Neural cell (in vitro differentiated cells): Measurements from ENCODE around the gene CPA5. TPM values are rescaled to one million over a fixed set of nuclear protein-coding genes. Genes with fewer than 3 reads are reported as not detected.

Experiments used
- H2AFZ ChIP-seq: fragments of 200-600, 300-800 bp; sonication (generic), shearing (Covaris generic); 2 replicates; pipeline ENCODE4 v1.6.0; 2014; ENCODE audit warnings: low read depth, mild to moderate bottlenecking, antibody characterized with exemption, low read length, moderate library complexity
- H3F3A ChIP-seq: fragments of 200-600 bp; shearing (Covaris generic); 2 replicates; pipeline ENCODE4 v1.6.1; 2016; ENCODE audit warnings: mild to moderate bottlenecking, moderate library complexity, mixed read lengths, antibody characterized with exemption, low read length; ENCODE audit not compliant: insufficient read depth, poor library complexity, severe bottlenecking
- H3K27ac ChIP-seq: fragments of 200-600, 300-800 bp; sonication (generic), shearing (Covaris generic); 2 replicates; pipeline ENCODE4 v1.5.1; 2014; ENCODE audit warnings: mild to moderate bottlenecking, low read length, moderate library complexity
- H3K27me3 ChIP-seq: fragments of 300-800, 200-600 bp; sonication (generic), shearing (Covaris generic); 2 replicates; pipeline ENCODE4 v1.6.0; 2014; ENCODE audit warnings: mild to moderate bottlenecking, low read depth, low read length, moderate library complexity; ENCODE audit not compliant: insufficient read depth
- H3K36me3 ChIP-seq: fragments of 300-800, 200-600 bp; sonication (generic), shearing (Covaris generic); 2 replicates; pipeline ENCODE4 v1.5.1; 2014; ENCODE audit warnings: mild to moderate bottlenecking, antibody characterized with exemption, low read length, moderate library complexity; ENCODE audit not compliant: insufficient read depth
- H3K4me2 ChIP-seq: fragments of 300-800, 200-600 bp; sonication (generic), shearing (Covaris generic); 2 replicates; pipeline ENCODE4 v1.6.0; 2014; ENCODE audit warnings: mild to moderate bottlenecking, low read length
- H3K4me3 ChIP-seq: fragments of 300-800, 200-600 bp; sonication (generic), shearing (Covaris generic); 2 replicates; pipeline ENCODE4 v1.5.1; 2014; ENCODE audit warnings: mild to moderate bottlenecking, low read length, moderate library complexity
- H3K79me2 ChIP-seq: fragments of 200-600 bp; shearing (Covaris generic); replicated peaks from 2 replicates; pipeline ENCODE4 v1.6.0; 2014; ENCODE audit warnings: mild to moderate bottlenecking, low read length, moderate library complexity; ENCODE audit not compliant: insufficient read depth
- H3K9ac ChIP-seq: fragments of 300-800, 200-600 bp; sonication (generic), shearing (Covaris generic); 2 replicates; pipeline ENCODE4 v1.6.1; 2016; ENCODE audit warnings: mild to moderate bottlenecking, low read length, mixed read lengths
- H3K9me2 ChIP-seq: fragments of 200-600 bp; shearing (Covaris generic); 2 replicates; pipeline ENCODE4 v1.6.1; 2016; ENCODE audit warnings: mild to moderate bottlenecking, low read length, mixed read lengths; ENCODE audit not compliant: insufficient read depth
- H3K9me3 ChIP-seq: fragments of 200-600, 300-800 bp; sonication (generic), shearing (Covaris generic); 2 replicates; pipeline ENCODE4 v1.6.1; 2016; ENCODE audit warnings: mild to moderate bottlenecking, mixed run types, low read length, moderate library complexity, mixed read lengths
- H4K20me1 ChIP-seq: fragments of 200-600 bp; shearing (Covaris generic); 2 replicates; pipeline ENCODE4 v1.6.1; 2016; ENCODE audit warnings: mild to moderate bottlenecking, mixed run types; ENCODE audit not compliant: insufficient read depth
- CTCF ChIP-seq: fragments of 450-650 bp; IDR thresholded peaks from 2 replicates; pipeline ENCODE4 v1.5.1; 2014; ENCODE audit warnings: antibody characterized with exemption, mild to moderate bottlenecking, moderate library complexity; ENCODE audit not compliant: poor library complexity, severe bottlenecking
- EP300 ChIP-seq: fragments of 450-650 bp; conservative IDR thresholded peaks from 2 replicates; pipeline ENCODE4 v1.6.1; 2014; ENCODE audit warnings: antibody characterized with exemption, mild to moderate bottlenecking, moderate library complexity; ENCODE audit not compliant: poor library complexity, severe bottlenecking
- EZH2 ChIP-seq: fragments of 200-600, 300-800 bp; shearing (Covaris generic), sonication (generic); IDR thresholded peaks from 2 replicates; pipeline ENCODE4 v1.6.1; 2014; ENCODE audit warnings: antibody characterized with exemption, low read length, borderline replicate concordance, mild to moderate bottlenecking; ENCODE audit not compliant: insufficient read depth, poor library complexity, severe bottlenecking
- MXI1 ChIP-seq: fragments of 450-650 bp; conservative IDR thresholded peaks from 2 replicates; pipeline ENCODE4 v1.6.1; 2014; ENCODE audit warnings: antibody characterized with exemption, mild to moderate bottlenecking; ENCODE audit not compliant: poor library complexity, severe bottlenecking
- POLR2AphosphoS5 ChIP-seq: IDR thresholded peaks from 2 replicates; pipeline ENCODE4 v1.6.1; 2012
- RAD21 ChIP-seq: fragments of 450-650 bp; conservative IDR thresholded peaks from 2 replicates; pipeline ENCODE4 v1.6.1; 2014; ENCODE audit warnings: antibody characterized with exemption, mild to moderate bottlenecking, moderate library complexity
- REST ChIP-seq: IDR thresholded peaks from 2 replicates; pipeline ENCODE4 v1.6.1; 2012; ENCODE audit warnings: borderline replicate concordance
- SMC3 ChIP-seq: fragments of 450-650 bp; conservative IDR thresholded peaks from 2 replicates; pipeline ENCODE4 v1.6.1; 2014; ENCODE audit warnings: antibody characterized with exemption, mild to moderate bottlenecking, moderate library complexity; ENCODE audit not compliant: poor library complexity
- TAF1 ChIP-seq: IDR thresholded peaks from 2 replicates; pipeline ENCODE4 v1.6.1; 2012; ENCODE audit warnings: low read depth
- polyA plus RNA-seq: library from polyadenylated mRNA; depleted of rRNA; stranded (reverse); fragments of >200 nt; gene quantifications from 2 replicates; pipeline ENCODE4 v1.2.3, GENCODE V29; 2014

Gene CPA5
- polyA plus RNA-seq, 1 donor from 2014 or later: not detected

- H3K9me3 ChIP-seq: no peaks in the 10 kb centered on the region
- H3K36me3 ChIP-seq: peaks cover 20% of the 10 kb centered on the region
- no peak overlapping the region for H3K9ac ChIP-seq
- H3K27ac ChIP-seq: no peak overlapping the region
- no peaks in the 10 kb centered on the region for H4K20me1 ChIP-seq
- no peak overlapping the region for H3K4me2 ChIP-seq
- H3K27me3 ChIP-seq: no peaks in the 10 kb centered on the region
- no peak overlapping the region for H3K4me3 ChIP-seq
- TF ChIP-seq REST: no peak
- TF ChIP-seq EZH2: no peak
- TF ChIP-seq TAF1: no peak
- no peak for TF ChIP-seq SMC3
- TF ChIP-seq EP300: no peak
- TF ChIP-seq MXI1: no peak
- TF ChIP-seq POLR2AphosphoS5: no peak
- no peak for TF ChIP-seq CTCF
- TF ChIP-seq RAD21: no peak
- H3K9me2 ChIP-seq: no peaks in the 10 kb centered on the region
- H2AFZ ChIP-seq: no peak overlapping the region
- no peaks in the 10 kb centered on the region for H3F3A ChIP-seq
- no peaks in the 10 kb centered on the region for H3K79me2 ChIP-seq
These were observed 57.0 kb downstream of the CPA5 start for GRCh38 chr7:130401578-130401977.

GRCh38 chr7:130405003-130405402, 60.4 kb downstream of the CPA5 start:
- Histone ChIP-seq H3K4me2 (no peak overlapping the region), H3K4me3 (no peak overlapping the region), H3K36me3 (peaks cover 19% of the 10 kb centered on the region), H2AFZ (no peak overlapping the region), H3F3A (peaks cover 7% of the 10 kb centered on the region), H4K20me1 (no peaks in the 10 kb centered on the region), H3K9ac (no peak overlapping the region), H3K27ac (no peak overlapping the region), H3K79me2 (no peaks in the 10 kb centered on the region), H3K9me2 (no peaks in the 10 kb centered on the region), H3K27me3 (no peaks in the 10 kb centered on the region), H3K9me3 (no peaks in the 10 kb centered on the region)
- TF ChIP-seq TAF1 (no peak), RAD21 (no peak), REST (no peak), MXI1 (no peak), POLR2AphosphoS5 (no peak), EZH2 (no peak), SMC3 (no peak), EP300 (no peak)
